HTR-8/SVneo (cell line): ENCODE measurements around the gene RAPGEF4.
"Not testable (repeated sequence)": the region's sequence is repeated elsewhere in the genome, so short reads cannot be mapped to it uniquely, and the experiment has no call there.

Source experiments
- DNase-seq: peaks from one replicate; pipeline ENCODE4 v3.0.0; 2011; ENCODE audit warnings: low spot score, mixed read lengths; ENCODE audit not compliant: insufficient read length
- FAIRE-seq: peaks from 2 replicates; lab custom pipeline; 2011; peaks lifted over from hg19 to GRCh38; lab: Jason Lieb, UNC

Gene RAPGEF4

GRCh38 chr2:173075781-173076580 lies 340.3 kb downstream of the RAPGEF4 start, which contains the start of gene MAP3K20:
TSS of gene MAP3K20 (plus strand) at chr2:173075846. CDS start at chr2:173091032, 15,186 bp downstream.
- DNase-seq, result no peak
- FAIRE-seq, result peak; percentile 84

DNA sequence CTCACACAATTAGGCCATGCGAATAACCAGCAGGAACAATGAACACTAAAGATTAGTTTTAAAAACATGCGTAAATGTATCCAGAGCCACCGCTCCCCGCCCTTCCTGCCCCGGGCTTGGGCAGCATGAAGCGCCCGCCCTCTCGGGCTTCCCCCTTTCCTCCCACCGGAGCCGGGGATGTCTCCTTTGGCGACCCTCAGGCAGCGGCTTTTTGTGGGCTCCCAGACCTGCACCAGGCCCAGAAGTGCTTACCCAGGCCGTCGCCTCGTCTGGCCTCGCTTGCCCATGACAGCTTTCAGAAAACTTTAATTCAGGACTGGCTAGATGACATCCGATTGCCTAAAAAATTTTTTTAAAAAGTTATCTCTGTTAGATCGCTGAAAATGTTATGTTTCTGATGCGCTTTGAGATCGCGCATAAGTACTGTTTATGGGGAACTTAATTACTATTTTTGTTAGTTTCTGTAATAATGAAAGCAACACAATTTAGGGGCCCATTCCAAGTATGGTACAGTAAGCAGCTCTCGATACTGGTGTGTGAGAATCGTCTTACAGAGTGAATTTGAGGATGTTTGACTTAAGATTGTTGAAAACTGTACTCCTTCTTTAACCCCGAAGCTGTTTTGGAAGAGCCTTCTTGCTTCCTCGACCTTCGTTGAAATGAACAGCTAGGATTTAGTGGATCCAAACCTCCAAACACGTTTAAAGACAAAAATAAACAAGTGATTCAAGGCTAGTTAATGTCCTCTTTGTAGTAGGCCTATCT lies 341.1 kb downstream of the RAPGEF4 start:
- DNase-seq (no peak), FAIRE-seq (no peak)

GRCh38 chr2:173077506-173078177 lies 342.0 kb downstream of the RAPGEF4 start:
- DNase-seq (no peak), FAIRE-seq (no peak)

GRCh38 chr2:173079141-173079540 lies 343.5 kb downstream of the RAPGEF4 start:
- no peak for FAIRE-seq
- no peak for DNase-seq

DNA sequence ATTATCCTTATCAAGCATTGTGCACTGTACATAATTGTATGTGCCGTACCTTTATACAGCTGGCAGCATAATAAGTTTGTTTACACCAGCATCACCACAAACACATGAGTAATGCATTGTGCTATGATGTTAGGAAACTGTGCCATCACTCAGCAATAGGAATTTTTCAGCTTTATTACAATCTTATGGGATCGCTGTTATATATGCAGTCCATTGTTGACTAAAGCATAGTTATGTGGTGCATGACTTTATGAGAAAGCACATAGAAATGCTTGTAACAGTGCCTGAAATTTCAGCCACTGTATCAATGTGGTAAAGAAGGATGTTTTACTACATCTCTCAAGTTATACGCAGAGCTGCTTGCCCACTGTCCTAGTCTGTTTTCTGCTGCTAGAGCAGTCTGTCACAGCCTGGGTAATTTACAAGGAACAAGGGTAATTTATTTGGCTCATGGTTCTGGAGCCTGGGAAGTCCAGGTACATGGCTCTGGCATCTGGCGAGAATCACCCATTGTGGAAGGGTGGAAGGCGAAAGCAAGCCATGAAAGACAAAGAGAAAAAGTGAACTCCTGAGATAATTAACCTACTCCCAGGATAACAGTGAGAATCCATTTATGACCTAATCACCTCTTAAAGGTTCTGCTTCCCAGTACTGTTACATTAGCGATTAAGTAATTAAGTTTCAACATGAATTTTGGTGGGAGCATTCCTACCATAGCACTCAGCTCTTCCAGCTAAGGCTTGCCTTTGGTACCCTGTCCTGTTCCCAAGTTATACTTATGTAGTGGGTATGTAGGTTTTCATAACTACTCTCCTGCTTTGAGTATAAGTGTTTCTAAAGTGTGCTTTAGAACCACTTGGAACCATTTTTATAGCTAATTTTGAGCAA lies 344.6 kb downstream of the RAPGEF4 start:
- DNase-seq, result no peak
- peak; percentile 20 for FAIRE-seq

GRCh38 chr2:173086518-173087213 lies 351.0 kb downstream of the RAPGEF4 start:
- FAIRE-seq (no peak), DNase-seq (no peak)

- no peak for DNase-seq
- FAIRE-seq, result no peak
These were observed 351.6 kb downstream of the RAPGEF4 start for GRCh38 chr2:173087214-173087581.

- DNase-seq, result no peak
- FAIRE-seq, result no peak
These were observed 352.3 kb downstream of the RAPGEF4 start for GRCh38 chr2:173087793-173088496.

DNA sequence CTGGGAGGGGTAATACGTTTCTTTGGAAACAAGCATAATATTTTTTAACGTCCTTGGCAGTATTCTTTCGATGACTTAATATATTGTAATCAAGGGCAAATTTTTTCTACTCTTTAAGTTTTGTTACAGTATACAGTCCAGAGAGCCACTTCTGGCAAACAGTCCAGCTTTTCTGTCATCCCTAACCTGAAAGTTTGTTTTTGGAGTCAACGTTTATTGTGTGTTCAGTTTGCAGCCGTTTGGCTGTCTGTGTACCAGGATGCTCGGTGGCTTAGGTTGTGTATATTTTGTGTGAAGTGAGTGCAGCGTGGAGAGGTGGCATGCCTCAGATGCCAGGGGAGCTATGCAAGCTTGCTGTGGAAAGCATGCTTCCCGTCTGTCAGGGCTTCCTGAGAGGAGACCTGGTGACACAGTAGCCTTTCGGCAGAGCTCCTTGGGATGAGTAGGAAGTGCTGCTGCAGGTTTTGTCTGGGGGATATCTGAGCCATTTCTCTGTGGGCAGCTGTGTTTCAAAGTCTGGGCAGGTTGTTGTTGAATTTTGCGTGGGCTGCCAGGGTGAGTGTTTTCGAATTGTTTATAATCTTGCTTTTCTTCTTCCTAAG lies 354.7 kb downstream of the RAPGEF4 start:
- DNase-seq, result peak; percentile 48
- FAIRE-seq, result peak; percentile 92

- DNase-seq (no peak), FAIRE-seq (no peak)
These were observed 355.5 kb downstream of the RAPGEF4 start for GRCh38 chr2:173090973-173091660.

GRCh38 chr2:173091910-173092309 lies 356.3 kb downstream of the RAPGEF4 start:
- FAIRE-seq (no peak), DNase-seq (no peak)

GRCh38 chr2:173092844-173093402 lies 357.3 kb downstream of the RAPGEF4 start:
- DNase-seq (no peak), FAIRE-seq (no peak)

GRCh38 chr2:173093617-173094016 lies 358.0 kb downstream of the RAPGEF4 start:
- not testable (repeated sequence) for FAIRE-seq, DNase-seq

GRCh38 chr2:173094731-173095130 lies 359.1 kb downstream of the RAPGEF4 start:
- DNase-seq (no peak), FAIRE-seq (no peak)

GRCh38 chr2:173095356-173095755 lies 359.7 kb downstream of the RAPGEF4 start:
- no peak for FAIRE-seq

DNA sequence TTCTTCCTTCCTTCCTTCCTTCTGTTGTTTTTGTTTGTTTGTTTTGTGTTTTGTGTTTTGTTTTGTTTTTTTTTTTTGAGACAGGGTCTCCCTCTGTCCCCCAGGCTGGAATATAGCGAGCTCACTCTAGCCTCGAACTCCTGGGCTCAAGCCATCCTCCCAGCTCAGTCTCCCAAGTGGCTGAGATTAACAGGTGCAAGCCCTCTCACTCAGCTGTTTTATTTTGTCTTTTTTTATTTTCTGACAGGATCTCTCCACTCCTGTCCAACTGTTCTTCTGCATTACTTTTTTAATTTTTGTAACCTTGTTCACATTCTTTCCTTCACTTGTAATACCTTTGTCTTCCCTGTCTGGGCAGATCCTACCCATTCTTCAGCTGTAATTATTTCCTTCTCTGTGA lies 363.6 kb downstream of the RAPGEF4 start:
- DNase-seq, result no peak
- FAIRE-seq, result no peak

More at GRCh38 chr2:173095356-173095755, 359.7 kb downstream of the RAPGEF4 start:
- DNase-seq, result no peak

DNA sequence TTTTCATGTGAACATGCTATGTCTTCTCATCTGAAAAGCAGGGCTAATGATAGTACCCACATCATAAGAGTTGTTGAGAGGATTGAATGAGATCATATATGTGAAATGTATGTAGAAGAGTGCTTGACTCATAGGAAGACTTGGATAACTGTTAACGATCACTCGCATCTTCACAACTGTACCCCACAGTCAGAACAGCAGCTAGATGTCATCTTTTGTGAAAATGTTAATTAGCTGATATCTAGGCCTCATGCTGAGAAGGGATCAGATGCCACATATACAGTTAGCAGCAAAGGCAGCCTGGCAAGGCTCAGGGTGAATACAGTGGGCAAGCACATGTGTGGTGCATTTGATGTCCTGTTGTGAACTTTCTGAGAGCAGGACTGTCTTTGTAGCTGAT lies 364.2 kb downstream of the RAPGEF4 start:
- FAIRE-seq (no peak), DNase-seq (no peak)
